VCaP (cell line): ENCODE results near the gene UCN3.

Experiments used
- H3K27ac ChIP-seq: fragments of 450-650 bp; 2 replicates; pipeline ENCODE4 v1.5.1; 2017
- TF ChIP-seq, protein P1 (sequence below): fragments of 450-650 bp; conservative IDR thresholded peaks from 2 replicates; pipeline ENCODE4 v1.5.1; 2017; ENCODE audit warnings: mild to moderate bottlenecking, moderate library complexity

The UCN3 gene

GRCh38 chr10:5334196-5334880 is 30.4 kb upstream of the UCN3 start:
- TF ChIP-seq, protein P1, sequence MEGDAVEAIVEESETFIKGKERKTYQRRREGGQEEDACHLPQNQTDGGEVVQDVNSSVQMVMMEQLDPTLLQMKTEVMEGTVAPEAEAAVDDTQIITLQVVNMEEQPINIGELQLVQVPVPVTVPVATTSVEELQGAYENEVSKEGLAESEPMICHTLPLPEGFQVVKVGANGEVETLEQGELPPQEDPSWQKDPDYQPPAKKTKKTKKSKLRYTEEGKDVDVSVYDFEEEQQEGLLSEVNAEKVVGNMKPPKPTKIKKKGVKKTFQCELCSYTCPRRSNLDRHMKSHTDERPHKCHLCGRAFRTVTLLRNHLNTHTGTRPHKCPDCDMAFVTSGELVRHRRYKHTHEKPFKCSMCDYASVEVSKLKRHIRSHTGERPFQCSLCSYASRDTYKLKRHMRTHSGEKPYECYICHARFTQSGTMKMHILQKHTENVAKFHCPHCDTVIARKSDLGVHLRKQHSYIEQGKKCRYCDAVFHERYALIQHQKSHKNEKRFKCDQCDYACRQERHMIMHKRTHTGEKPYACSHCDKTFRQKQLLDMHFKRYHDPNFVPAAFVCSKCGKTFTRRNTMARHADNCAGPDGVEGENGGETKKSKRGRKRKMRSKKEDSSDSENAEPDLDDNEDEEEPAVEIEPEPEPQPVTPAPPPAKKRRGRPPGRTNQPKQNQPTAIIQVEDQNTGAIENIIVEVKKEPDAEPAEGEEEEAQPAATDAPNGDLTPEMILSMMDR = no peak

GRCh38 chr10:5338010-5338409 is 26.8 kb upstream of the UCN3 start:
- H3K27ac ChIP-seq = no peak overlapping the region
- TF ChIP-seq, protein P1 = no peak

More at GRCh38 chr10:5334196-5334880, 30.4 kb upstream of the UCN3 start:
- H3K27ac ChIP-seq = no peak overlapping the region

- TF ChIP-seq, protein P1 = no peak
- no peak overlapping the region for H3K27ac ChIP-seq
Observed at GRCh38 chr10:5343092-5343491, 21.7 kb upstream of the UCN3 start.

DNA sequence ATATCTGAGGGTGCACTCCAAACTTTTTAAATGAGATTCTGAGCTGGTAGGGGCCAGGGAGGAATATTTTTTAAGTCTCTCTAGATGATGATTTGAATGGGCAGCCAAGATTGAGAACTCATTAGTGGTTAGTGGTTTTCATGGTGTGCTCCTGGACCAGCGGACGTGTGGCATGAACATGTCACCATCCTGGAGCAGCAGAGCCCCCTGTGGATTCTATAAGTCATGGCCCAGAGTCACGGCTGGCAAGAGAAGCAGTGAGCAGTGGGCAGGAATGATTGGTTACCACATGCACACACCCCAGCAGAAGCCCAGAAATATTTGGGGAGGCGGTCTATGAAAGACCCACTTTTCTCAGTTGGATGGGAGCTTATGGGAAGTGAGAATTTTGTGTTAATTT is 21.2 kb upstream of the UCN3 start:
- TF ChIP-seq, protein P1 = peak; percentile 12; the same call in 1 of the 2 replicates

DNA sequence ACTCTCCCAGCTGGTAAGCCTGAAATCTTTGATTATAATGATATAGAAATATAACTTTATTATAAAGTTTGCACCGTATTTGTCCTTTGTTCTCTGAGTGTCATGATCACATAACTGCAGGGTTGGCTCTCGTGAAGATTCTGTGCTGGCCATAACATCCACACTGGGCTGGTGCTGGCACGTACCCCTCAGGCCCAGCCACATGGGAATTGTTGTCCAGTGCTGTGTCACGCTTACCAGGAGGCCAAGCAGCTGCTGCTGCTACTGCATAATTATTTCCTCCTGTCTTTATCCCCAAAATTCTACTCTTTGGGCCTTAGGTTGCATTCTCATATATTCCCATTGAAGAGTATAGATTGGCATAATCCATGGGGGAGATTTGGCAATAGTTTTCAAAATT is 20.8 kb upstream of the UCN3 start:
- no peak overlapping the region for H3K27ac ChIP-seq
- TF ChIP-seq, protein P1 = 0 out of 2 replicates have a peak, but pooled peaks have one; percentile 1

More for the DNA sequence above, 21.2 kb upstream of the UCN3 start:
- H3K27ac ChIP-seq = no peak overlapping the region

GRCh38 chr10:5344746-5345145 is 20.0 kb upstream of the UCN3 start:
- TF ChIP-seq, protein P1 = no peak
- H3K27ac ChIP-seq = no peak overlapping the region

DNA sequence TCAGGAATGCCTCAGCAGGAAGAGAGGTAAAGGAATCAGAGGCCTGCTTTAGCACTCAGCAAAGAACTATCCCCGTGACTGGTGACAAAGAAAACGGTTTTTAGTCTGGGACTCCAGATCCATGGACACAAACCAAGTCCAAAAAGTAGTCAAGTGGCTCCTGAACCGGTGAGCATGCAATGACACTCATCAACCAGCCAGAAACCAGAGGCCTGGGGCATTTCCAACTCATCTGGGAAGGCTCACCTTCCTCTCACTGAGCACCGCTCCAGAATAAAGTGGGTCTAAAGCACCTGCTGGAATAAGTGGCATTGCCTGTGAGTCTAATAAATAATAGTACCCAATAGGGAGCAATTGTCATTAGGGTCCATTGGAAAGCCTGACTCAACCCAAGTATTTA is 17.9 kb upstream of the UCN3 start:
- TF ChIP-seq, protein P1 = no peak
- H3K27ac ChIP-seq = no peak overlapping the region
